Hematopoietic multipotent progenitor cell treated with erythropoietin and hydrocortisone succinate and interleukin-3 and kit ligand, for 8 days (in vitro differentiated cells): ENCODE results near the gene POLA2.

Source experiments
- DNase-seq: peaks from one replicate; pipeline ENCODE4 v3.0.0-alpha.2; 2015

Gene POLA2

DNA sequence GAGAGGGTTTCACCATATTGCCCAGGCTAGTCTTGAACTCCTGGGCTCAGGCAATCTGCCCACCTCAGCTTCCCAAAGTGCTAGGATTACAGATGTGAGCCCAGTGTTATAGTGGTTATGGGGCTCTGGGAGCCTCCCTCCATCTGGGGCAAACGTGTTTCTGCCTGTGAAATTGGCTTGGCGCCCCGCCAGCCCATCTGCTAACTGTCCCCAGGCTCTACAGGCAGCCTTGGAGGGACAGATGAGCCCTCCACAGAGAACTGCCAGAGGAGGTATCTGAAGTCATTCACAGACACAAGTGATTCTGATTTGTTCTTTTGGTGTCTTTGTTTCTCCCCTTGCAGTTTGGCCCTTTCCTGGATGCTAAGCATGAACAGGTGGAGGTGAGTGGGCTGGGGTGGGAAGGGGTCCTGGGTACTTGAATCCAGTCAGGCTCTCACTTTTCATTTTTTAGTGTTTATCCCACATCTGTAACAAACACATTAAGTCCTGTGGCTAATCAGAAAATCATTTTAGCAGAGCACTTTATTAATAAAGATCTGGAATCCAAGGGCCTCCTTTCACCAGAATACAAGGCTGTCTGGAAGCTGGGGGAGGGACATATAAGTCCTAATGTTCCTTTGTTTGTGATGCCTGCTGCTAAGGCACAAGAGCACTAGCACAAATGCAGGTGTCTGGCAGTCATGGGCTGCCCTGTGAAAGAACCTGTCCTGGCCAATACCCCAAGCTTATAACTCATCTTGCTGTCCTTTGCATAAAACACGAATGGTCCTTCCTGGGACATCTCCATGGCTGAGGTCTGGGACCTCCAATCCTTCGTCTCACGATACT, 27.2 kb downstream of the POLA2 start:
- peak; percentile 53 for DNase-seq

DNA sequence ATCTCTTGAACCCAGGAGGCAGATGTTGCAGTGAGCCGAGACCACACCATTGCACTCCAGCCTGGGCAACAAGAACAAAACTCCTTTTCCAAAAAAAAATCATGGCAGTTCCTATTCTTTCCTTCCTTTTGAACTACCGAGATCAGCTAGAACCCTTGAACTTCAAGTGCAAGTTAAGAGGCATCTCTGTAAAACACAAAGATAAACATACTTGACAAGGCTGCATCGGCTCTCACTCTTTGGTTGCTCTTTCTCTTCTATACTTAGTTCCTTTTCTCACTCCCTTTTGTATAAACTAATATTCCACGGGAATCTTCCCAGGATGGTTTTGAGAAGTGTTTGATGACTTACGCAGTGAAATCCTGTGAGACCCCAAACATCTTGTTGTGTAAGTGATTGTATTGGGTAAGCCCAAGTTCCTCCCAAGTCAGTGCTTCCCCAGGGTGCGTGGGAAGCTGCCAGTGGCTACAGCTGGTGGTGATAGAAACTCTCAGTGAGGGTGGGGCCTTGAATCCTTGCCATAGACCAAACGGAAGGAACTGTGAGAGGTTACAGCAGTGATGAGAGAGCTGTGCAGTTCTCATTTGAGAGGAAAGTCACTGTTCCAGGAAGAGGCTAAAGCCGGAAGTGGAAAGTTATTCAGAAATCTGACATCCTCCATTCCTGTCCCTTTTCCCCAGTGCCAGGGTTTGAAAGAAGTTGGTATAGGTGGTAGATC, 28.8 kb downstream of the POLA2 start:
- DNase-seq = peak; percentile 80

DNA sequence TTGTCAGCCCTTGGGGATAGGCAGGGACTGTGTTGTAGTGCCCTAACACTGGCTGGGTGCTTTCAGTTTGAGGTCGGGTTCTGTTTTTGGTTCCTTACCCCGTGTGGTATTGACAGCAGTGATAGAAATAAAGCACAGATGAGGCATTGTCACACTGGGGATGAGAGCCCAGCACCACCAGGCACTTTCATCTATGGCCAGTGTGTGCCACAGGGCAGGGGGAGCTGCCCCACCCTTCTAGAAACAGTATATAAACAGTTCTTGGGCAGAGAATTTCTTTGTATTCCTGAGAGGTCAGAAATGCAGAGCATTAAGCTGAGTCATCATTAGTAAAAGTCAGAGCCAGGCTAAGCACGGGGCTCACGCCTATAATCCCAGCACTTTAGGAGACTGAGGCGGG, 29.9 kb downstream of the POLA2 start:
- no peak for DNase-seq

DNA sequence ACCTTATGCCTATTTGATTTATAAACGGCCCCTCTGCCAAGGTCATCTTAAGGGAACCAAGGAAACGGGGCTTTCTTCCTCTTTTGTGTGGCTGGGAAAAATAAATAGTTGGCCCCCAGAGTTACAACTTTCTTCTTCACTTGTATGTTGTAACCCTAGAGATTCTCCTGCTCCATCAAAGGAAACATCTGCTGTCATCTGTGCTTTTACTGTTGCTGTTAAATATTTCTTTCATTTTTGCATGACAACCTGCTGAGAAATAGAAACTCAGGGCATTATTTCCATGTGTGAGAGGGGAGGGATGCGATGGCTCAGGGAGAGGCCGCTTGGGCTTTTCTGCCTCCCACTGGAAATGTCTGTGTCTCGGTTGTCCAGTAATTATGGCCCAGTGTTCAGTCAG, 31.1 kb downstream of the POLA2 start:
- no peak for DNase-seq

DNA sequence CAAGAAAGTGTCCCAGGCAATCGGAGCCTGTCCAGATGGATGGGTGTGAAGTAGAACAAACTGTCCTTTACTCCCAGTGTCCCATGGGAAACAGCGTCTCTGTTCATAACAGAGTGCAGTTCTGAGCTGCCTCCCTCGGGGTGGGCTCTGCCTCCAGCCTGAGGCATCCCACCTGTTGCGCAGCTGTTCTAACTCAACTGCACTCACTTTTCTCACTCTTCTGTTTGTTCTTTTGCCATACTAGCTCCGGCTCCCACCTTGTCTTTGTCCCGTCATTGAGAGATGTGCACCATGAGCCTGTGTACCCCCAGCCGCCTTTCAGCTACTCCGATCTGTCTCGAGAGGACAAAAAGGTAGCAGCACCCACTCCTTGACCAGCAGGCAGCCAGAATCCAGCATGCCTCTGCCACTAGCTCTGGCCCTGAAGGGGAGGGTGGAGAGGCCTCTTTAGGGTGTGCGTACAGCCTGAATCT, 32.2 kb downstream of the POLA2 start:
- no peak for DNase-seq

DNA sequence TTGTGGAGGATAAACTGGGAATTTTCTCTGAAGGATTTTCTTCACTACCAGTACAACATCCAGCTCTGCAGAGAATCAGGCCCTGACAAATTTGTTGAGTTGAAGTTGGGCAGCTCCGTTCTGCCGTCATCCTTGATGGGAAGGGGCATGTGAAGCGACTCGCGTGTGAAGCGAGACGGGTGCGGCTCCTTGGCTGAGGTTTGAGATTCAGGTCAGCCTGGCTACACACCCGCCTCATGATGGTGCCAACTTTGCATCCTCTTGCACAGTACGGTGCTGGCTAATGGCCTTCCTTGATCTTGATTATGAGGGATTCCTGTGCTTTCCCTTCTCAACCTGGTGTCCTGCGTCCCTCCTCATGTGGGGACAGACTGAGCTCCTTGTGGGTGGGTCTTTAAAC, 33.2 kb downstream of the POLA2 start:
- no peak for DNase-seq

DNA sequence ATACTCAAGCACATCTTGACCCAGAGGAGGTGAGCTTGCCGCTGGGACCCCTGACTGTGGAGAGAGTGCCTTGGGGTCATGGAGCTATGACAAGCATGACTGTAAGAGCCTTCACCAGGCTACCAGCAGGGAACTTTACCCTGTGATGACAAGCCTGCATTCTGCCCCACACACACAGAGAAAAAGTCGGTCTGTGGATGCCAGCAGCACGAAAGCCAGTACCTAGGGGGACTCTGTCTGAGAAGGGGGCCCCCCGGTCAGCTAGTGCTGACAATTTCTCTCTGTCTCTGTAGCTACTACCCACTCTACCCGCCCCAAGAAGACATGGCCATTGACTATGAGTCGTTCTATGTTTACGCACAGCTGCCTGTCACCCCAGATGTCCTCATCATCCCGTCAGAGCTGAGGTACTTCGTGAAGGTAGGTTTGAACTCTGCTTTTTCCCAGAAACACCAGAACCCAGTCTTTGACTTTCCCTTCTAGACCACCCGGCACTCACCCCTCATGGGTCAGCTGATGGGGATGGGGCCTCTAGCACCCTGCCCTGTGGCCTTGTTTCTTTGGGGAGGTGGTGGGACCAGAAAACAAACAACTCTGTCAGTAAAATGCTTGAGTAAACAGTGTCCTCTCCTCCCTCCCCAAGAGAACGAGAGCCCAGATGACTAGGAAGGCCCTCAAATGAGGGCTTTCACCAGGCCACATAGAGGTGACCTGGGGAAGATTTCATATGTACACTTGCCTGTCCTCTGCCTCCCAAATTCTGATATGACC, 34.0 kb downstream of the POLA2 start:
- DNase-seq = no peak

DNA sequence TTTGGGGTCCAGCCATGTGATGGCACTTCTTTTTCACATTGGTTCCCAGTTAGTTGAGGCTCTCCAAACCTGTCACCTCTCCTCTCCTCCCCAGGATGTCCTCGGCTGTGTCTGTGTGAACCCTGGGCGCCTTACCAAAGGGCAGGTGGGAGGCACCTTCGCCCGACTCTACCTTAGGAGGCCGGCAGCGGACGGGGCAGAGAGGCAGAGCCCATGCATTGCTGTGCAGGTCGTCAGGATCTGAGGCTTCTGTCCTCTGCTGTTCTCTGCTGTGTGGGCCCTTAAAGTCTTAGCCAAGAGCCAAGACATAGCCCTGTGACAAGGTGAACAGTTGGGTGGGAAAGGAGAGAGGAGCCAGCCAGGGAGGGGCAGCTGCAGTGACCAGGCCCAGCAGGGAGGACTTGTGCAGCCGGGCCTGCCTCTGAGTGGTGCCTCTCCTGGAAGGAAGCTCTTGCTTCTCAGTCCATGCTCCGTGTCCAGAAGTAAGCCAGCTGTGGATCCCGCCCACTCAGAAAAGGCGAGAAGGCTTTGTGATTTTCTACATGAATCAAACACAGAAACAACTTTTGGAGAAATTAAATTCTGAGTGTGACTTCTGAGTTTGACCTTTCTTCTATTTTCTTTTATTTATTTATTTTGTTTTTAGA, 35.4 kb downstream of the POLA2 start:
- DNase-seq = no peak

DNA sequence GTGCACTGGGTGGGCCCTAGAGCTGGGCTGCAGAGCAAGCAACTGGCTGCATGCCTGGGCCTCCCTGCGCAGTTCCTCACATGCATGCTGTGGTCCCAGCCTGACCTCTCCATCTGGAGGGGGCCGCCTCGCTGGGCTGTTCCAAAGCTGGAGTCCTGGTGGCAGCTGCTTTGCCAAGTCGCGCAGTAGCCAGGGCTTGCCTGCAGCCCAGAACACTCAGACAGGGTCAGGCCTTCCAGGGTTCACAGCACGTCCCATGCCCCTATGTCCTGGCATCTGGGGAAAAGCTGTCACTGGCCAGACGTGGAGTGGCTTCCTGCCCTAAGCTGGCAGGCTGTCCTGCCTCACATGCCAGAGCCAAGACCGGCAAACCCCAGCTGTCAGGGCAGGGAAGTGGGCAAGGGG, 36.4 kb downstream of the POLA2 start:
- DNase-seq = no peak

DNA sequence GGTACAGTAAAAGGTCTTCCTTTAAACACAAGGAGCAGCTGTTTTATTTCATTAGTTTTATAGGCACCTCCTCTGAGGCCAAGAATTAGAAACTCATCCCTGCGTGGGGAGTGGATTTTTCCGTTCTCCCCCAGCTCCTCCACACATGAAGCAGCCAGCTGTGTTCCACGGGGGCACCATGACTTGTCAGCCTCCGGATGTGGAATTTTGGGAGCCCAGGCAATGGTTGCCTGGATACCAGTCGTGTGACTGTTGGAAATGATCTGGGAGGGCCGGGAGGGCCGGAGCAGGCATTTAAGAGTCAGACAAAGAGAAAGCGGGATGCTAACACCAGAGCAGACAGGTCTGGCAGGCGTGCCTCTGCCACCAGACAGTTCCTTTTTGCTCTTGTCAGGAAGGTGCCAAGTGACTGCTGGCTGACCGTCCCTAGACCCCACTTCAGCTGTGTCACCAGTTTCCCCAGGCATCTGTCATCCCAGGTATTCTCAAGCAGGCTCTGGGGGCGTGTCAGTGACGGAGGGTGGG, 37.0 kb downstream of the POLA2 start:
- no peak for DNase-seq

DNA sequence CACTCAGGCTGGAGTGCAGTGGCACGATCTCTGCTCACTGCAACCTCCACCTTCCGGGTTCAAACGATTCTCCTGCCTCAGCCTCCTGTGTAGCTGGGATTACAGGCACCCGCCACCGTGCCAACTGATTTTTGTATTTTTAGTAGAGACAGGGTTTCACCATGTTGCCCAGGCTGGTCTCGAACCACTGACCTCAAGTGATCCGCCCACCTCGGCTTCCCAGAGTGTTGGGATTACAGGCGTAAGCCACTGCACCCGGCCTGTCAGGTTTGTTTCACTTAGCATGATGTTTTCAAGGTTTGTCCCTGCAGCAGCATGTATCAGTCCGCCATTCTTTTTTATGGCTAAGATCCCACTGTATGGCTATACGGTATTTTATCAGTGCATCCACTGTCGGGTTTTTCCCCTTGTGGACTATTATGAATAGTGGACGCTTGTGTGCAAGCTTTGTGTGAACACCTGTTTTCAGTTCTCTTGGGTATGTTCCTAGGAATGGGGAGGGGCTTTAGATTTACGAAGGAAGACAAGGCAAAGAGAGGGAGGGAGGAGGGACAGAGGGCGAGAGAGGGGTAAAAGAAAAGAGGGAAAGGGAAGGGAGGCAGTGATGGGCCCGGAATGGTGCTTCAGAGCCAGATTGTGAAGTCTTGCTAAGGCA, 39.0 kb downstream of the POLA2 start:
- DNase-seq = no peak

DNA sequence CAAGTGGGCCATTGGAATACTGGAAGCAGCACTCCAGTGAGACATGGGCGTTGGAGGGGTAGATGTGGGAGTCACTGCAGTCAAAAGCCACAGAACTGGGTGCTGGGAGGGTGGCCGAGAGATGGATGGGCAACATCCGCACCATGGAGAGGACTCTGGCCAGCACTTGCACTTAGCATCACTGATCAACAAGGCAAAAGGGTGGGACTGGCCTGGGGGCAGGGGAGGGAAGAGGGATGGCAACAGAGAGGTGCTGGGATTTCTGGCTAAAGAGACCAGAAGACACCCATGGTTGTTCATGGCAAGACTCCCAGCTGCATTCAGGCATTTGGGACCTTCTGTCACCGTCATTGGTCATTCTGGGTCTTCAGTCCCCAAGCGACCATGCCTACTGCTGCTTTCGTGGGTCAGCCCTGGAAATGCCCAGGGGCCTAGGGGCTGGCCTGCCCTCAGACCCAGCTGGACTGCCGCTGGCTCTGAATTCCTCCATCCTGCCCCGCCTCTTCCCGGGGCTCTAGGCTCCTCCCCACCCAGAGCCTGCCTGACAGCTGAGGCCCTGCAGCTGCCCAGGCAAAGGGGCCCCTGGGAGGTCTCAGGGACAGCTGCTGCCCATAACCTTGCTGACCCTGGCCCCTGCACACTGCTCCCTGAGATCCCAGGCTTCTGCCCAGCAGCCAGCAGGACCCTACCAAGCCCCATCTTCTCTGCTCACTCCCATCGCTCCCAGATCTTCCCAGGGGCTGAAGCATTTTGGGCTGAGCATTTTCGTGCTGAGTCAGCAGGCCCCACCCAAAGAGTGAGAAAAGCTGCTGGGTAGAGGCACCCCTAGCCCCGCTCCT, 39.9 kb downstream of the POLA2 start:
- no peak for DNase-seq

DNA sequence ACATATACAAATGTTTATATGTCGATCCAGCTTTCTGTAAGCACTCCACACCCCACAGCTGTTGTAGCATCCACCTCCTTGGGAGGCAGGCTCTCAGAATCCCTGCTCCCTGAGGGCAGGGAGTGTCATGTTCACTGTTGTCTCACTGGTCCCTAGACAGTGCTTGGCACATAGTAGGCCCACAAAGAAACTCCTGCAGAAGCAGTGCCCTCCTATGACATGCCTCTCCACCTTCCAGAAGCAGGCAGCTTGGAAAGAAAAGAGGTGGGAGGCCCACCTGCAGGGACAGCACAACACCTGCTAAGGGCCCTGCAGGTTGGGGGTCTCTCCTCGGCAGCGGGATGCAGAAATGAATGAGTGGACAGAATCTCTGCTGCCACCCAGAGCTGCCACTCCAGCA, 41.8 kb downstream of the POLA2 start:
- DNase-seq = no peak

DNA sequence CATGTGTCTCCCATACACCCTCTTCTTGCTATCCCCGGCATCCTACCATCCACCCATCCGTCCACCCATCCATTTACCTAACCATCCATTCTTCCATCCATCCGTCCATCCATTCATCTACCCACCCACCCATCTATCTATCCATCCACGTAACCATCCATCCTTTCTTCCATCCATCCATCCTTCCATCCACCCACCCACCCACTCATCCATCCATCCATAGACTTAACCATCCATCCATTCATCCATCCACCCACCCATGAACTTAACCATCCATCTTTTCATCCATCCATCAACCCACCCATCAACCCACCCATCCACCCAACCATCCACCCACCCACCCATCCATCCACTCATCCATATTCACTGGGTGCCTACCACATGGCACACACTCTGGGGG, 42.3 kb downstream of the POLA2 start:
- DNase-seq = no peak

DNA sequence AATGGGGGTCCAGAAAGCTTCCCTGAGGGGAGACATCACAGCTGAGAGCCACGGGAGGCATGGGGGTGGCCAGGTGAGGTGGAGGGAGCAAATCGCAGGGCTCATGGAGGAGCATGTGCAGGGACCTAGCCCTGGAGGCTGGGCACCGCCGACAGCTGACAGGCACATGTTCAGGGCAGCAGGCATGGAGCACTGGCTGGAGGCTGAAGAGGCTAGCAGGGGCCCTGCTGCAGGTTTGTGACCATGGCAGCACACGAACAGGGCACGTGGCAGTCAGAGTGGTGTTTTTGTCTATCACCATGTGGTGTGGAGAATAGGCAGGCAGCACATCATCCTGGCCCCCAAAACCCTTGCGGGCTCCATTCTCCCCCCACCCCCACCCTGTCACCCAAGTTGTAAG, 42.9 kb downstream of the POLA2 start:
- DNase-seq = no peak

DNA sequence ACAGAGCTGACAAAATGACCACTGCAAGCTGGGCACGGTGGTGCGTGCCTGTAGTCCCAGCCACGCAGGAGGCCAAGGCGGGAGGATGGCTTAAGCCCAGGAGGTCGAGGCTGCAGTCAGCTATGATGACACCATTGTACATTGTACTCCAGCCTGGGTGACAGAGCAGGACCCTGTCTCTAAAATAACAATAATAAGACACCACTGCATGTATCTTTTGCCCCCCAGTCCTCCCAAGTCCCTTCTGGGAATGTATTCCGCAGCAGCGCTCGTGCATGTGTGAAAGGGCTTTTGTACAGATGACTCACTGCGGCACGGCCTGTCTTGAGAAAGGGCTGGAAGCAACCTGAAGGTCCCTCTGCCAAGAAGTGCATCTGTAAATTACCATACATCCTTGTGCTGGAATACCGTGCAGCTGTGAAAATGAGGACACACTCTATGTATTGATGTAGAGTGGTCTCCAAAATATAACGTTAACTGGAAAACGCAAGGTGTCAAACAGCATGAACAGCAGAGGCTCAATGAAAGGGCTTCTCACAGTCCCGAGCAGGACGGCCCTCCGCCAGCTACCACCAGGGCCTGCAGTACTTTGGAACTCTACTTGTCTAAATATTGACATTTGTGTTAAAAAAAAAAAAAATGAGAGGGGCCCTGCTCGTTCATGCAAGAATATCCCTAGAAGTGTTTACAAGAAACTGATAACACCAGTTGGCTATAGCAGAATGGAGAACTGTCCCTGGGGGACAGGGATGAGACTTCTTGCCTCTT, 43.9 kb downstream of the POLA2 start:
- DNase-seq = no peak

DNA sequence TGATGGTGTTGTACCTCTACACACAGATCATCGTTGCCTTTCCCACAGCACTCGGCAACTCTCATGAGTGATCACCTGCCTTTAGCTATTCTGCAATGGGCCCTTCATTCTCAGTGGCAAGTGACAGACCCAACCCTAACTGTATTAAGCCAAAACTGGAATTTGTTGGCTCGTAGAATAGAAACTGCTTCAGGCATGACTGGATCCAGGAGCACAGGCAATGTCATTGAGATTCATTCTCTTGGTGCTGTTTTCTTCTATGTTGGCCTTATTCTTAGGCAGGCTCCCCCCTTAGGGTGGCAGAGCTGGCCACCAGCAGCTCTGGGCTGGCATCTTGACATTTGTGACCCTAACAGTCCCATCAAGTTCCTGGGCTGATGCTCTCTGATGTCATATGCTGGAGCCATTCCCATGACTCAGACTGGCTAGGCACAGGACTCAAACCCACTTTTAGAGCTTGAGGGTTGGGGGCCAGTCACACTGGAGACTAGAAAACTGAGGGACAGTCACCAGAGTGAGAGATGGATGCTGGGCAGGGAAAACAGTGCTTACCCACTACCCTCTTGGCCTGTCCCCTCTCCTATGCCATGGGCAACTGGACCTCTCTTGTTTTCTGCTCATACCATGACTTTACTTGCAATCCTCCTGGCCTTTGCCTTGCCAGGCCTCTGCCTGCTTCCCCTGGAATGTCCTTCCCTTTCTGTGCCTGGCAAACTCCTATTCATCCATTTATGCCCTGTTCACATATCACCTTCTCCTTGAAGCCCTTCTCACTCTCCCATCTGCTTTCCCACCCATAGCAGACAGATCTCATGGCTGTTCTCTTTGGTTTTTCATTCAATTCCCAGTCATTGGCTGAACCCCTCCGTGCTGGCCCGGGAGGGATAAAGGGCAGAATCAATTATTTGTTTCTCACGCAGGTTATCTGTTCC, 45.8 kb downstream of the POLA2 start:
- DNase-seq = no peak

DNA sequence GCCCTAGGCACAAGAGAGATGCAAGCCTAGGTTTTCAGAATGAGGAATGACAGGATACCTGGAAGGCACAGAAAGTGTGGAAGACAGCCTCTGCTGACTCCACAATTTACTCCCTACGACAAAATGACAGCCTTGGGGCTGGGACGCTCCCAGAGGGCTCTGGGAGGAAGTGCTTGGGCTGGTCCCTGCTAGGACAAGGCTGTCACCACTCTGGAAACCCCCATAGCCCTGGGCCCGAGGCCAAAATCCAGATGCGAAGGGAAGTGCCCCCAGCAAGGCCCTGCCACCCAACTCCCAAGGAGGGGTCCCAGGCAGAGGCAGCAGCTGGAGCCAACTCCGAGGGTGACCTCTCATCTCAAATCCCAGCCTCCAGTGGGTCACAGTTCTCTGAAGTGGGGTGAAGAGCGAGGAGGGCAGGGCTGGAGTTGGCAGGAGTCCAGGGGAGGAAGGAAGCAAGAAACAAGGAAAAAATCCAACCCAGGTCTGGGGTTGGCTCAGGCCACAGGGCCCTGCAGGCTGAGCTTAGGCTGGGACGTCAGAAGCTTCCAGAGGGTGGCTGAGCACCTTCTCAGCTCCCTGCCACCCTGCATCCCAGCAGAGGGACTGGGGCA, 46.6 kb downstream of the POLA2 start:
- no peak for DNase-seq

DNA sequence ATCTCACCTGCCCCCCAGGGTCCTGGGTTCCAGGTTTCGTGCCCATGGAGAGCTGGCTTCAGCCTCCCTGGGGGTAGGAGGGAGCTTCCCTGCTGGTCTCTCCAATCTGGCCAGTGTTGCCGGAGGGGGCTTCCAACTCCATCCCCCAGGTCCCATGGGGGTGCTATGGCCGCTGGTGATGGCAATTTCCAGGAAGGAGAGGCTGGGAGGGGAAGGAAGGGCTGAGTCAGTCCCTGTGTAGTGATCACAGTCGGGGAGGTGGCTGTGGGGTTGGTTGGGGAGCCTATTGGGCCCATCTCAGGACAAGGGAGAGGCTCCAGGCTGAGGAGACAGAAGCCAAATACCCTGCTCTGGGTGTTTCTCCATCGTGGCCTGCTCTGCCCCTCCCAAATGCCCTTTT, 47.2 kb downstream of the POLA2 start:
- DNase-seq = no peak
